Keratinocyte (primary cell): ENCODE measurements around the gene HP1BP3. TPM values are rescaled to one million over a fixed set of nuclear protein-coding genes. Genes with fewer than 3 reads are reported as not detected.

ENCODE experiments used
- DNase-seq: peaks from one replicate; pipeline ENCODE4 v3.0.0-alpha.2; 2011; ENCODE audit warnings: low read depth, missing footprints, low spot score
- FAIRE-seq: peaks from 2 replicates; lab custom pipeline; 2011; peaks lifted over from hg19 to GRCh38; lab: Jason Lieb, UNC
- H2AFZ ChIP-seq: 2 replicates; pipeline ENCODE4 v1.6.0; 2012; ENCODE audit warnings: low read length, control low read depth, inconsistent platforms; ENCODE audit not compliant: control insufficient read depth
- H3K27ac ChIP-seq: 2 replicates; pipeline ENCODE4 v1.5.1; 2011; ENCODE audit warnings: low read length; ENCODE audit not compliant: control insufficient read depth, insufficient read depth
- H3K27me3 ChIP-seq: 3 replicates; pipeline ENCODE4 v1.6.0; 2011; ENCODE audit warnings: low read length; ENCODE audit not compliant: control insufficient read depth, insufficient read depth; ENCODE audit errors: extremely low read depth
- H3K36me3 ChIP-seq, 2 experiments: 2 replicates in 1 of 2; 3 replicates in 1 of 2; pipeline ENCODE4 v1.5.1; 2011; ENCODE audit warnings: low read length in 2 of 2, mild to moderate bottlenecking in 1 of 2; ENCODE audit not compliant: control insufficient read depth in 2 of 2, insufficient read depth in 2 of 2; ENCODE audit errors: extremely low read depth in 1 of 2
- H3K4me1 ChIP-seq: 3 replicates; pipeline ENCODE4 v1.5.1; 2011; ENCODE audit warnings: low read length; ENCODE audit not compliant: control insufficient read depth, insufficient read depth; ENCODE audit errors: extremely low read depth
- H3K4me2 ChIP-seq: 3 replicates; pipeline ENCODE4 v1.6.0; 2011; ENCODE audit warnings: low read depth, low read length; ENCODE audit not compliant: control insufficient read depth, insufficient read depth; ENCODE audit errors: extremely low read depth
- H3K4me3 ChIP-seq, 3 experiments: fragments of 200-600 bp in 1 of 3; sonication (generic) in 1 of 3; 2 replicates in 2 of 3; 3 replicates in 1 of 3; pipeline ENCODE4 v1.5.1; 2011 to 2016; ENCODE audit warnings: low read length in 3 of 3, mild to moderate bottlenecking in 3 of 3, control low read depth in 2 of 3, inconsistent platforms in 1 of 3, low read depth in 1 of 3, mixed read lengths in 1 of 3, mixed run types in 1 of 3, moderate library complexity in 1 of 3; ENCODE audit not compliant: control insufficient read depth in 2 of 3, insufficient read depth in 2 of 3; ENCODE audit errors: extremely low read depth in 1 of 3
- H3K79me2 ChIP-seq: 2 replicates; pipeline ENCODE4 v1.6.0; 2012; ENCODE audit warnings: low read length; ENCODE audit not compliant: control insufficient read depth, insufficient read depth
- H3K9ac ChIP-seq: 3 replicates; pipeline ENCODE4 v1.6.0; 2011; ENCODE audit warnings: low read length; ENCODE audit not compliant: control insufficient read depth, insufficient read depth; ENCODE audit errors: extremely low read depth
- H3K9me1 ChIP-seq: 3 replicates; pipeline ENCODE4 v1.6.0; 2011; ENCODE audit warnings: low read length; ENCODE audit not compliant: control insufficient read depth, insufficient read depth; ENCODE audit errors: extremely low read depth
- H3K9me3 ChIP-seq: 2 replicates; pipeline ENCODE4 v1.5.1; 2012; ENCODE audit warnings: low read depth, low read length; ENCODE audit not compliant: control insufficient read depth
- H4K20me1 ChIP-seq: 3 replicates; pipeline ENCODE4 v1.6.0; 2011; ENCODE audit warnings: low read length; ENCODE audit not compliant: control insufficient read depth, insufficient read depth; ENCODE audit errors: extremely low read depth
- CTCF ChIP-seq, 3 experiments: IDR thresholded peaks in 1 of 3; conservative IDR thresholded peaks in 1 of 3; optimal IDR thresholded peaks in 1 of 3; 2 replicates in 2 of 3; 3 replicates in 1 of 3; pipeline versions ENCODE3 to v1.5.1; 2011; ENCODE audit warnings: low read length in 3 of 3, mild to moderate bottlenecking in 3 of 3, moderate library complexity in 2 of 3, control low read depth in 1 of 3, inconsistent platforms in 1 of 3; ENCODE audit not compliant: insufficient read depth in 2 of 3; ENCODE audit errors: extremely low read depth in 1 of 3
- EZH2 ChIP-seq: IDR thresholded peaks from one replicate; pipeline ENCODE4 v1.6.1; 2012; ENCODE audit warnings: inconsistent platforms, mild to moderate bottlenecking, low read length, moderate library complexity
- dilution Hi-C: fragments of 300-500 bp; cut with MboI; formaldehyde crosslinking; loops from one replicate; pipeline ENCODE4 v1.7.0; 2020; ENCODE audit warnings: low sequenced_read_pairs; ENCODE audit not compliant: extremely low pct_ligation_motif_present
- polyA plus RNA-seq, 5 experiments: library from polyadenylated mRNA; depleted of rRNA in 3 of 5; stranded (reverse) in 3 of 5; stranded (forward) in 1 of 5; unstranded in 1 of 5; fragments of >200 nt; gene quantifications; 1 replicate in 1 of 5; 2 replicates in 3 of 5; 3 replicates in 1 of 5; pipeline versions ENCODE4 v1.2.1 to v1.2.3, GENCODE V29; 2011 to 2012; ENCODE audit warnings: missing spikeins in 2 of 5, low read depth in 1 of 5, low replicate concordance in 1 of 5

The HP1BP3 gene
- polyA plus RNA-seq, 1 donor (not counting 4 experiments of a cell fraction or from before 2014, with no cell fraction given) = 148 TPM

GRCh38 chr1:20751462-20751990 lies 35.6 kb downstream of the HP1BP3 start:
- TF ChIP-seq CTCF (optimal IDR thresholded peaks at IDR 0.05 in 1 of 3, IDR thresholded peaks at IDR 0.05 in 1 of 3, conservative IDR thresholded peaks at IDR 0.05 in 1 of 3; ENCODE audit: extremely low read depth in 1 of 3, insufficient read depth in 2 of 3, low read length in 3 of 3) (no peak), EZH2 (no peak)
- Histone ChIP-seq H3K27me3 (no peaks in the 10 kb centered on the region), H3K79me2 (peaks cover 3% of the 10 kb centered on the region), H3K9me1 (no peaks in the 10 kb centered on the region), H3K4me2 (no peak overlapping the region), H3K4me3 (no peak overlapping the region), H4K20me1 (no peaks in the 10 kb centered on the region), H2AFZ (no peak overlapping the region), H3K27ac (no peak overlapping the region), H3K4me1 (no peaks in the 10 kb centered on the region), H3K9me3 (no peaks in the 10 kb centered on the region), H3K9ac (no peak overlapping the region), H3K36me3 (peaks cover 19 to 48% of the 10 kb centered on the region in 2 experiments)
- no peak for DNase-seq
- dilution Hi-C loops = no loop called here
- FAIRE-seq = no peak

GRCh38 chr1:20742671-20743070 lies 44.4 kb downstream of the HP1BP3 start:
- Histone ChIP-seq H4K20me1 (no peaks in the 10 kb centered on the region), H3K27me3 (no peaks in the 10 kb centered on the region), H3K9me3 (no peaks in the 10 kb centered on the region), H3K4me2 (no peak overlapping the region), H3K36me3 (peaks cover 19 to 29% of the 10 kb centered on the region in 2 experiments), H3K9ac (no peak overlapping the region), H3K4me1 (peaks cover 31% of the 10 kb centered on the region), H3K79me2 (no peaks in the 10 kb centered on the region), H3K4me3 (no peak overlapping the region), H3K9me1 (no peaks in the 10 kb centered on the region), H2AFZ (no peak overlapping the region), H3K27ac (no peak overlapping the region)
- TF ChIP-seq EZH2 (no peak), CTCF (optimal IDR thresholded peaks at IDR 0.05 in 1 of 3, IDR thresholded peaks at IDR 0.05 in 1 of 3, conservative IDR thresholded peaks at IDR 0.05 in 1 of 3; ENCODE audit: extremely low read depth in 1 of 3, insufficient read depth in 2 of 3, low read length in 3 of 3) (no peak)
- DNase-seq (no peak), FAIRE-seq (no peak)
- dilution Hi-C loops = no loop called here
